Central memory CD4-positive, alpha-beta T cell (primary cell): ENCODE data around the gene NME4.
"Not testable (repeated sequence)": the region's sequence is repeated elsewhere in the genome, so short reads cannot be mapped to it uniquely, and the experiment has no call there.

Experiments used
- DNase-seq: peaks from one replicate; pipeline ENCODE4 v3.0.0; 2022

Gene NME4

DNA sequence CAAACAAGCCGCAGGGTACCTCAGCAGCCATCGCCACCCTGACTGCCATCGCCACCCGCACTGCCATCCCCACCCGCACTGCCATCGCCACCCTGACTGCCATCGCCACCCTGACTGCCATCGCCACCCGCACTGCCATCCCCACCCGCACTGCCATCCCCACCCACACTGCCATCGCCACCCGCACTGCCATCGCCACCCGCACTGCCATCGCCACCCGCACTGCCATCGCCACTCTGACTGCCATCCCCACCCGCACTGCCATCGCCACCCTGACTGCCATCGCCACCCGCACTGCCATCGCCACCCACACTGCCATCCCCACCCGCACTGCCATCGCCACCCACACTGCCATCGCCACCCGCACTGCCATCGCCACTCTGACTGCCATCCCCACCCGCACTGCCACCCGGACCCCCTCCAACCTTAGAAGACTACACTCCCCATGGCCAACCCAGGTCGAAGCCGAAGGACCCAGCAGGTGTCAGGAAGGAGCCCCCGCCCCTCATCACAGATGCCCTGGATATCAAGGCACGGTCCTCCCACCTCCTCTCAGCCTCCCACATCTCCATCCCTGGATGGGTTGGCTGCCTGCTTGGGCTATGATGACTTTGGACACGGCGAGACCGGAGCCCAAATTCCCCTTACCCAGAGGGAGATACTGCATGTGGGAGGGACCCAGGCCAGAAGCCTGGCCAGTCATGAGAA is 18.7 kb upstream of the NME4 start:
- DNase-seq = not testable (repeated sequence)

DNA sequence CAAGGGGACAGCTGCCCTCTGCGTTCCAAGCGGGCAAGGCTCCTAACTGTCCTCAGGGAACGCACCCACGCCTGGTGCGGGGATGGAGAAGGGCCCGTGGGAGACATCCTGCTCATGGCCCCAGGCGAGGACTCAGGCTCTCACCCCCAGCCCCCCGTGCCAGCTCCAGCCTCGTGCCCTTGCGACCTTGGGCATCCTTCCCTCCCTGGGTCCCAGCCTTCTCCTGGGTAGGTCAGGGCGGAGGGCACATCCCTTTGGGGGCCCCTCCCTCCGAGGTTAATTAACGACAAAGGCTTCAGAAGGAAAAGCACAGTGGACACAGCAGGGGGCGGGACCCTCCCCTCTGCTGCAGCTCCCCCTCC is 18.2 kb upstream of the NME4 start:
- no peak for DNase-seq

DNA sequence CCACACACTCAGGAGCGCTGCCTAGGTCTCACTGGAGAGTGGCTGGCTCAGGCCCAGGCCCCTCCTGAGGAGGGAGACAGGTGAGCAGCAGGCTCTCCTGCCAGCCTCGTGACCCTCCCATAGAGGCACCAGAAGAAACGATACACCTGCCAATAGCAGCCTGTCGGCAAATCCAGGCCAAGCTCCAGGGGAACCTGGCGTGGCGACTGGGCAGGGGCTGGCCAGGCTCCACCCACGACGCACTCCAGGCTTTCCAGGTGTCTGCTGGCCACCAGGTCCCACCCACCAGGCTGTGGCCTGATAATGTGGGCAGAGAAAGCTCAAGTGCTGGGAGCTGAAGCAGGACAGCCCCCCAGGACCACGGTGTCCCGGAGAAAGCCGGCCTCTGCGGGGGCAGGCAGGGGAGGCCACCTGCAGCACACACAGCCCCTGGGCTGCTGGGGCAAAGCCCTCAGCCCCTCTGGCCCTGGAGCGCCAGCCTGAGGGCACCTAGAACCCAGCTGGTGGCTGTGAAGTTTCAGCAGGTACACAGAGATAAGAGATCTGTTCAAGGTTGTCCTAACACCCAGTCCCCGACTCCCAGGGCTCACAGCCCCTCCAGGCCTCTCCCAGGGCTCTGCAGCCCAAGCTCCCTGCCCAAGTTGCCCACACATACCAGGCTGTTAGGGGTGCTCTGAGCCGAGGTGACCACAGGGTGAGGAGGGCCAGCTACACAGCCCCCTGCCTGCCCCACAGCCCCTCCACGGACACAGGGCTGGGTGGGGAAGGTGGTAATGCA is 17.6 kb upstream of the NME4 start:
- no peak for DNase-seq

DNA sequence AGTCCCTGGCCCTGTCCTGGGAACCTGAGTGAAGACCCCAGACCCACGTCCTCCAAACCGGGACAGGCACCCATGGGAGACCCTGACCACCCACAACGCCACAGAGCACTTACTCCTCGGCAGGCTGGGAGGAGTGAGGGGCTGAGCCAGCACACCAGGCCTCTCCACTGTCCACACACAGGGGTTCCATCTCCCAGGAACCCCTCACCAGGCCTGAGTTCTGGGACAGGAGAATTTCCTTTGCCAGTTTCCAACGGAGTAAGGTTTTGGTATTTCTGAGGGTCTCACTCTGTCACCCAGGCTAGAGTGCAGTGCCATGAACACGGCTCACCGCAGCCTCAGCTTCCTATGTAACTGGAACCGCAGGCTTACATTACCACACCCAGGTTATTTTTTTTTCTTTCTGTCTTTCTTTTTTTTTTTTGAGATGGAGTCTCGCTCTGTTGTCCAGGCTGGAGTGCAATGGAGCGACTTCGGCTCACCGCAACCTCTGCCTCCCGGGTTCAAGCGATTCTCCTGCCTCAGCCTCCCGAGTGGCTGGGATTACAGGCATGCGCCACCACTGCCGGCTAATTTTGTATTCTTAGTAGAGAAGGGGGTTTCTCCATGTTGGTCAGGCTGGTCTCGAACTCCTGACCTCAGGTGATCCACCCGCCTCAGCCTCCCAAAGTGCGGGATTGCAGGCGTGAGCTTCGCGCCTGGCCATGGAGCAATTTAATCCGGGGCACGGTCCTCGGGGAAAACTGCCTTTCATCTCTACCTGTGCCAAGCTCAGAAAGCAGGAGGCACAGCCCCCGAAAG is 16.8 kb upstream of the NME4 start:
- DNase-seq = peak; percentile 41

DNA sequence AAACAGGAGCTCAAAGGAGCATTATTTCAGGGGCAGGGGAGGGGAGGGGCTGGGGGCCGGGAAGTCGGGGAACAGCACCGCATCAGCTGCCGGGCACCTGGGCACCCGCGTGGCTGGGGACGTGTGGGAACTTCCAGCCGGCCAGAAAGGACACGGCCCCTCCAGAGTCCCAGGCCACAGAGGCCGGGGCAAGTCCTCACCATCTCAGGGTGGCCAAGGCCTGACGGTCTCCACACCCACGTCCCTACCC is 16.3 kb upstream of the NME4 start:
- DNase-seq = no peak

DNA sequence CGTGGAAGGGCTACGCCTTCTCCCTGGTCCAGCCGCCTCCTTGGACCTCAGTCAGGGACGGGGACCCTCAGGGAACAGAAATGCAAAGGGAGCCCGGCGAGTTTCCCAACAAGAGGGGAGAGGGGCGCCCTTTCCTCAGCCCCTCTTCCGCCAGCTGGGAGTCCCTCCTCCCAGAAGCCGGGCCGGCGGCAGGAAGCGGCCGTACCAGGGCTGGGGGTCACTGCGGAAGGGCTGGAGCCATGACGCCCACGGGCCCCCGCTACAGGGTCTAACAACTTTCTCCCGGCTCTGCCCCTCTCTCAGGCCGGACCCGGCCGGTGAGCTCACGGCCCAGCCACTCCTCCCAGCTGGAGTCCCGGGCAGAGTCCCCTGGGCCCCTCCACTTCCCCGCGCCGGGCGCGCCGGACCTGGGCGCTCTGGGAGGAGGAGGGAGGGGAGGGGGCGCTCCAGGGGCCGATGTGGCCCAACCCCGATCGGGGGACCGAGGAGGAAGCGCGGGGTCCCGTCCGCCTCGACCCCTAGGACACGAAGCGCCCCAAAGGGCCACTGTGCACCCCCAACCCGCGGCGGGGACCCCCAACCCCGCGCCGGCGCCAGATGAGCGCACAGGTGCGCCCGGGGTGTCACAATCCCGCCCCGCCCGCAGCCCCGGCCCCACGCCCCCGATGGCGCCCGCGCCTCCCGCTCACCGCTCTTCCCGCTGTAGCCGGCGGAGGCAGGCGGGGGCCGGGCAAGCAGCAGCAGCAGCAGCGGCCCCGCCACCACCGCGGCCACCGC is 15.8 kb upstream of the NME4 start:
- no peak for DNase-seq

DNA sequence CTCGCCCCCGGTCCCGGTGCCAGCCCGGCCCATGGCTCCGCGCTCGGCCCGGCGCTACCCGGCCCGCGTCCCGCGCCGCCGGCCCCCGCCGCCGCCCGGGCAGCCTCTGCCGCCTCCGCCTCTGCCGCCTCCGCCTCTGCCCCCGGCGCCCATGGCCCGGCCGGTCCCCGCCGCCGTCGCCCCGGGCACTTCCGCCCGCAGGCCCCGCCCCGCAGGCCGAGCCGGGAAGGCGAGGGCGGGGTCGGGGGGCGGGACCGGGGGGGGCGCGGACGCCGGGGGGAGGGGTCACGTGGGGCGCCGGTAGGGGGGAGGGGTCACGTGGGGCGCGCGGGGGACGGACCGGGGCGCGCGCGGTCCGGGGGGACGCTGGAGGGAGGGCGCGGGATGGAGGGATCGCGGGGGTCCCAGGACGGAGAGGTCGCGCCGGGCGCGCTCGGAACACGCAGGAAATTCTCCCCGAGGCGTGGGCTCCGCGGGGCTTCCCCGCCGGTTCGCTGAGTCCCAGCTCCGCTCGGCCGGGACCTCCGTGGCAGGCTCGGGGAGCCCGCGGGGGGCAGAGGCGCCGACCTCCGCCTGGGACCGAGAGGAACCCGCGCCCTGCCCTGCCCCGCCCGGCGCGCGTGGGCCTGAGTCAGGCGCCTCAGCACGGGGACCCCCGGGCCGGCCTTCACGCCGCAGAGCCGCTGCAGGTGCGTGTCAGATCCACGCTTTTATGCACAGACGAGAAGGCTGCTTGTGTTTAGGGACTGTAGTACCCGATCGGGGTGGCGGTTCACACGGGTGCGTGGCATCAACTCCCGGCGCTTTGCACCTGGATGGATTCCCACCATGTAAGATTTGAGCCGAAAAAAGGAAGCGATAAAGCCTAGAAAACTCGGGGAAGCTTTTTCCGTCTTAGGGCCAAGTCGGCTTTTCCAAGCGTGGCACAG is 14.9 kb upstream of the NME4 start, which contains the start of gene PGAP6:
Gene PGAP6 (minus strand): TSS at position 190 of the 929 bp plus-strand sequence. CDS start 157 bp downstream, at position 33.
- DNase-seq = peak; percentile 58

DNA sequence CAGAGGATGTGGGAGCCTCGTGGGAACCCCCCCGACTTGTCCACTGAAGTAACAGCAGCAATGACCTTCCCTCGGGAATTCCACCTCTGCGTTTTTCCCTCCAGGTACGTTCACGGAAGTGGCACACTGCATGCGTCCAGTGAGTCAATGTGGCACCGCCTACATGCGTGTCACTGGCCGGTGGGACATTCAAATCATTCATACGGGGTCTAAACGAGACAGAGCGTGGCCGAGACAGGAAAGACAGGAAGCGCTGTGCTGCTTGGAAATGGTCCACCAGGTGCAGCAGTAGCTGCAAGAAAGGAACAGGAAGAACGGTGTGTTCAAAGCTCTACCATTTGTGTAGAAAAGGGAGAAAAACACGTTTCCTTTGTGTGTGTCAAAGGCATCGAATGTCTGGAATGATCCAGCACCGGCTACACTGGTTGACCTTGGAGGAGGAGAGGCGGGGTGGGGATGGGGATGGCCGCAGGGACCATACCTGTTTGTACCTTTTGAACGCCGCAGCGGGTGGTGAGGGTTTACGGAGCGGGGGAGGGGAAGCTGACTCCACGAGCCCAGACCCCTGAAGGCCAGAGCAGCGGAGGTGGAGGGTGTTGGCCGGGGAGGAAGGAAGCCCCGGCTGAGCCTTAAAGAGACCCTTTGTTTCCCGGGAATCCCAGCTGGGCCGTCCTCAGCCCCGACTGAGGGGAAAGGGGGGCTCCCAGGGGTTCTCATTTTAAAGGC is 13.5 kb upstream of the NME4 start:
- DNase-seq = peak; percentile 49

DNA sequence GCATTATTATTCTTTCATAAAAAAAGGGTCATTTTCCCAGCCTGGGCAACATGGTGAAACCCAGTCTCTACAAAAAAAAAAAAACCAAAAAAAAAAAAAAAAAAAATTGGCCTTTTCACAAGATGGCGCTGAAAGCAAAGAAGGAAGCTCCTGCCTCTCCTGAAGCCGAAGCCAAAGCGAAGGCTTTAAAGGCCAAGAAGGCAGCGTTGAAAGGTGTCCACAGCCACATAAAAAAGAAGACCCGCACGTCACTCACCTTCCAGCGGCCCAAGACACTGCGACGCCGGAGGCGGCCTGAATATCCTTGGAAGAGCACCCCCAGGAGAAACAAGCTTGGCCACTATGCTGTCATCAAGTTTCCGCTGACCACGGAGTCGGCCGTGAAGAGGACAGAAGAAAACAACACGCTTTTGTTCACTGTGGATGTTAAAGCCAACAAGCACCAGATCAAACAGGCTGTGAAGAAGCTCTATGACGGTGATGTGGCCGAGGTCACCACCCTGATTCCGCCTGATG is 10.3 kb upstream of the NME4 start:
- DNase-seq = no peak

DNA sequence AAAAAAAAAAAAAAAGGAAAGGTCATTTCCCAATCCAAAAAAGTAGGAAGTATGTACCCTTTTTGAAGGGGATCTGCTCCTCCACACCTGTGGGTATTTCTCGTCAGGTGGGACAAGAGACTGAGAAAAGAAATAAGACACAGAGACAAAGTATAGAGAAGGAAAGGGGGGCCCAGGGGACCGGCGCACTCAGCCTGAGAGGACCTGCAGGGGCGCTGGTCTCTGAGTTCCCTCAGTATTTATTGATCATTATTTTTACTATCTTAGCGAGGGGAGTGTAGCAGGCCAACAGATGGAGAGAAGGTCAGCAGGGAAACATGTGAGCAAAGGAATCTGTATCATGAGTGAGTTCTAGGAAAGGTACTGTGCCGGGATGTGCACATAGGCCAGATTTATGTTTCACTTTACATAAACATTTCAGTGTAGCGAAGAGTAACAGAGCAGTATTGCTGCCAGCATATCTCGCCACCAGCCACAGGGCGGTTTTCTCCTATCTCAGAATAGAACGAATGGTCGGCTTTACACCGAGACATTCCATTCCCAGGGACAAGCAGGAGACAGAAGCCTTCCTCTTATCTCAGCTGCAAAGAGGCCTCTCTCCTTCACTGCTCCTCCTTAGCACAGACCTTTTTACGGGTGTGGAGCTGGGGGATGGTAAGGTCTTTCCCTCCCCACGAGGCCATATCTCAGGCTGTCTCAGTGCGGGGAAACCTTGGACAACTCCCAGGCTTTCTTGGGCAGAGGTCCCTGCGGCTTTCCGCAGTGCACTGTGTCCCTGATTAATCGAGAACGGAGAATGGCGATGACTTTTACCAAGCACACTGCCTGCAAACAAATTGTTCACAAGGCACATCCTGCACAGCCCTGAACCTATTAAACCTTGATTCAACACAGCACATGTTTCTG is 9.0 kb upstream of the NME4 start:
- DNase-seq = not testable (repeated sequence)

DNA sequence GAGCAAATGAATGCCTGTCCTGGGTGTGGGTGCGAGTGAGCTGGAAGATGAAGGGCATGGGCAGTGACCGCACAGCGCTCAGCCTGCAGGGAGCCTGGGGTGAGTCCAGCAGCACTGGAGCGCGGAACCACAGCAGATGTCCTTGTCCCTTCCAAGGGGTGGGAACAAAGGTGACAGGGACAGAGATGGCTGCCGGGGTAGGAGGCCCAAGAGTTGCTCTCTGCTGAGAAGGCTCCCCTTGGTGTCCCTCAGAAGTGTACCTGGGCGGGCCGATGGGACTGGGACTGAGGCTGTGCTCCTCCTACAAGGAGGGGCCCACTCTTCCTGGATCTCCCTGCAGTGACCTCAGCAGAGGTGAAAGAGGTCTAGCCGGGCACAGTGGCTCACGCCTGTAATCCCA is 7.6 kb upstream of the NME4 start:
- no peak for DNase-seq

DNA sequence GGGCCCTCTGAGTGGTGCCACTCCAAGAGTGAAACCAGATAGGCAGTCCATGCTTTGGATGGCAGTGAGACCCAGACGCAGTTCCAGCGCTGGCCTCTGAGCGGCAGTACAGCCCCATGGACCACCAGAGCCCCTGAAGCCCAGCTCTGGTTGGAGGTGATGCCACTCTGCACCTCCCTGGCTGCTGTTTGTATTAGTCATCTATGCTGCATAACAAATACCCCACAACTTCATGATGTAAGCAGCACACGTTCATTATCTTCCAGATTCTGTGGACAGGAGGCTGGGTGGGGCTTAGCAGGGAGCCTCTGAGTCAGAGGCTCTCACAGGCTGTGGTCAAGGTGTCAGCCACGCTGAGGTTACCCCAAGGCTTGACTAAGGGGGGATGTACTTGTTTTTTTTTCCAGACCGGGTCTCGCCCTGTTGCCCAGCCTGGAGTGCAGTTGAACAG is 5.1 kb upstream of the NME4 start:
- DNase-seq = peak; percentile 61

DNA sequence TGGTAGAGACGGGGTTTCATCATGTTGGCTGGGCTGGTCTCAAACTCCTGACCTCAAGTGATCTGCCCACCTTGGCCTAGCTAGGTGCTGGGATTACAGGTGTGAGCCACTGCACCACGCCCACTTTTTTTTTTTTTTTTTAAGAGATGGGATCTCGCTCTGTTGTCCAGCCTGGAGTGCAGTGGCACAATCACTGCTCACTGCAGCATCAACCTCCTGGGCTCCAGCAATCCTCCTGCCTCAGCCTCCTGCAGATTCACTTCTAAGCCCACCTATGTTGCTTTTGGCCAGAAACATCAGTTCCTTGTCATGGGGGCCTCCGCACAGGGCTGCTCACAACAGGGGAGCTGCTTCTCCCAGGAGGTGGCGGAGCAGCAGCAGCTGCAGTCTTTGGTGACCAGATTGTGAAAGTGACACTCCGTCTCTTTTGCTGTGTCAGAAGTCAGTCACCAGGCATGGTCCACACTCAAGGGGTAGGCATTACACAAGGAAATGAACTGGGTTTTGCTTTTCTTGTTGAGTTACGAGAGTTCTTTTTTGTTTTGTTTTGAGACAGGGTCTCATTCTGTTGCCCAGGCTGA is 4.5 kb upstream of the NME4 start:
- no peak for DNase-seq

DNA sequence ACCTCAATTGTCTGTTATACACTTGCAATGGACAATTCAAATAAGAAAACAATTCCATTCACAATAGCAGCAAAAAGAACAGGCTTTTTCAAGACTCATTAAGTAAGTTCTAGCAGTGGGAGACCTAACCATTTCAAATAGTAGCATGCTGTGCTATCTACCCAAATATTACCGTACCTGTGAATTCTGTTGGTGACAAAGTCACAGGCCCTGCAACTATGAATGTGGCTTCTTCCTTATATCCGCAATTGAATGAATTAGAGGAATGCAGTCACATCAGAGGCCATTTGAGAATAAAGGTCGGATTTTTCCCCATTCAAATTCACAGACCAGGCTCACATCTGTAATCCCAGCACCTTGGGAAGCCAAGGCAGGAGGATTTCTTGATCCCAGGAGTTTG is 800 bp upstream of the NME4 start:
- no peak for DNase-seq

DNA sequence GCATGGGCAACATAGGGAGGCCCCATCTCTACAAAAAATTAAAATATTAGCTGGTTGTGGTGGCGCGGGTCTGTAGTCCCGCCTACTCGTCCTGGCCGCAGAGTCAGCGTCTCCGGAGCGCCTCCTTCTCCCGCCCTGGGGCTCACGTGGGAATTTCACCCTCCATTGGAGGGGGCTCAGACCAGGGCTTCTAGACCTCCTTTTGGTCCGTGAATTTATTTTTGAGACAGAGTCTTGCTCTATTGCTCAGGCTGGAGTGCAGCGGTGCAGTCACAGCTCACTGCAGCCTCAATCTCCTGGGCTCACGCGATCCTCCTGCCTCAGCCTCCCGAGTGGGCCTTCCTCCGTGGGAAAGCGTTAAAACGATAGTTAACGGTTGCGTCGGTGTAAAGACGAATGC is 394 bp upstream of the NME4 start:
- no peak for DNase-seq

DNA sequence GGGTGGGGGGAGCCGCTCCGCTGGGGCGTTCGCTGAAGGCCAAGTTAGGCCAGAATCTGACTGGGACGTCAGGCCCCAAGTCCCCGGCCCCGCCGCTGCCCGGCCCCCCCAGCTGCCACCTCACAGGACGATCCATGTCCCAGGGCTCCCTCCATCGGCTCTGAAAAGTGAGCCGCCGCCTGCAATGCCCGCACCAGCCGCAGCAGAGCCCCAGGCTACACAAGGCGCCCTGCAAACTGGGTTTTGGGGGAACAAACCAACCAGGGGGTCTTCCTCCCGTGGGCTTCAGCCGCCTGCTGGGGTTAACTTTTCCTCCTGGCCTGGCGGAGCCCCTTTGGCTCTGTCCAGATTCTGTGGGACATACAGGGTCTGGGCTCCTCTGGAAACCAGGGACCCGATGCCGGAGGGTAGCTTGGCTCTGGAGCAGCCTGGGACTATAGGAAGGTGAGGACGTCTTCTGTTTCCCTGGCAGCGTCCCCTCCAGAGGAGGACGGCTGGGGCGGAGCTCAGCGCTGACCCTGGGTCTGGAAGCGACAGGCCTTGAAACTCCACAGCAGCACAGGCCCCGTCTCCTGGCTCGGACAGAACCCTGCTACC is 835 bp downstream of the NME4 start:
- peak; percentile 22 for DNase-seq

DNA sequence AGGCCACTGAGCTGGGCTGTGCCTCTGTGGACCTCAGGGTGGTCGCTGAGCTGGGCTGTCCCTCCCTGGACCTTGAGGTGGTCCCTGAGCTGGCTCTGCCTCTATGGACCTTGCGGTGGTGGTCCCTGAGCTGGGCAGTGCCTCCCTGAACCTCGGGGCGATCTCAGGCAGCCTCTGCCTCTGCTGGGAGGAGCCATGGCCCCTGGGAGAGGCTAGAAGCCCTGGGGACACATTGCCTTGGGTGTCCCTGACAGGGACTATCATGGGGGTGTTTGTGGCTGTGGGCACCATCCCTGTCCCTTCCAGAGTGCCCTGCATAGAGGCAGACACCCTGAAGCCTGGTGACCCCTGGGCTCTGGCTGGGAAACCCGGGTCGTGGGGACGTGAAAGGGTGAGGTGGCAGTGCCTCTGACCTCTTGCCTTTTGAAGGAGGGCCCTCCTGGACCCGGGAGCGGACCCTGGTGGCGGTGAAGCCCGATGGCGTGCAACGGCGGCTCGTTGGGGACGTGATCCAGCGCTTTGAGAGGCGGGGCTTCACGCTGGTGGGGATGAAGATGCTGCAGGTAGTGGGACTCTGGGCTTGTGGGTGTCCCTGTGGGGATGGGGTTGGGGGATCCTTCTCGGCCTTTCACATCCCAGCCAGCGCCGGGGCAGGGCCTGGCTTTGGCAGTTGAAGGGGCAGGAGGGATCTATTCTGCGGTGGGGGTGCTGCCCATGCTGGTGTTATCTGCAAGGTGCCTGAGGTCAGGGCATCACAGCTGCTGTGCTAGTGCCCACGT is 1.8 kb downstream of the NME4 start:
- no peak for DNase-seq
